ENCODE data around the gene TRHDE. TPM values are rescaled to one million over a fixed set of nuclear protein-coding genes. Genes with fewer than 3 reads are reported as not detected.

TRHDE gene
- total and polyA plus RNA-seq, 9 of the 15 experiments (the other 6 are each of a cell fraction or from before 2014, with no cell fraction given) = 0.03 to 0.29 (median 0.09) TPM

DNA sequence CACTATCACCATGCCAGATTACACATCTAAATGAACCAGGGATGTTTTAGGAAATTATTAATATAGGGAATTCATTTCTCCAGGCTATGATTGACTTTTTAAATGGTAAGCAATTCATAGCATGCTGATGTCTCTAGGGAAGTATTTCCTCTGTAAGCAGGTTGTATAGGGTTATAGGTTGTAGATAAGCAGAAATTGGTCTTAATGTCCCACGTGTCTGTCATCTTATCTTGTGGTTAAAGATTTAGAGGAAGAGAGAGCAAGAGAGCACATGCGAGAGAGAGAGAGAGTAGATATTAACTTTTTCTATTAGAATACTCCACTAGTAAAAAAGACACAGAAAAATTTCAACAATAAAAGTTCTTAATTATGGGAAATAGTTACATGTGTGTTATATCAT lies 32.6 kb downstream of the TRHDE start:
- FAIRE-seq = no peak
- BruUV-seq (replicated peaks) = no TSS peak
- H4K20me1 ChIP-seq (replicated peaks; ENCODE audit: control insufficient read depth, insufficient read depth, low read length) = no peaks in the 10 kb centered on the region
- no peak overlapping the region for H3K9ac ChIP-seq (ENCODE audit: insufficient read depth in 1 of 2, low read depth in 2 of 2, low read length in 2 of 2)
- in situ Hi-C loops (cut with MboI) (no loop called here), intact Hi-C loops (cut with micrococcal nuclease) (no loop called here)
- CTCF ChIA-PET (ENCODE audit: low intra/inter-chr PET ratio) = no interaction called here
- TF ChIP-seq, protein P1, sequence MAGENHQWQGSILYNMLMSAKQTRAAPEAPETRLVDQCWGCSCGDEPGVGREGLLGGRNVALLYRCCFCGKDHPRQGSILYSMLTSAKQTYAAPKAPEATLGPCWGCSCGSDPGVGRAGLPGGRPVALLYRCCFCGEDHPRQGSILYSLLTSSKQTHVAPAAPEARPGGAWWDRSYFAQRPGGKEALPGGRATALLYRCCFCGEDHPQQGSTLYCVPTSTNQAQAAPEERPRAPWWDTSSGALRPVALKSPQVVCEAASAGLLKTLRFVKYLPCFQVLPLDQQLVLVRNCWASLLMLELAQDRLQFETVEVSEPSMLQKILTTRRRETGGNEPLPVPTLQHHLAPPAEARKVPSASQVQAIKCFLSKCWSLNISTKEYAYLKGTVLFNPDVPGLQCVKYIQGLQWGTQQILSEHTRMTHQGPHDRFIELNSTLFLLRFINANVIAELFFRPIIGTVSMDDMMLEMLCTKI (IDR thresholded peaks at IDR 0.05; ENCODE audit: partially characterized antibody) = no peak
- TF ChIP-seq ZNF830 (CRISPR knock-in tag; IDR thresholded peaks at IDR 0.05) (no peak), MEF2A (IDR thresholded peaks at IDR 0.05; ENCODE audit: control insufficient read depth, low read depth, low read length) (no peak), CBFA2T3 (IDR thresholded peaks at IDR 0.05) (no peak), NR2C2 (CRISPR knock-in tag; IDR thresholded peaks at IDR 0.05) (no peak), NR2C2 (tag; IDR thresholded peaks at IDR 0.05) (no peak), SUPT5H (IDR thresholded peaks at IDR 0.05) (no peak), KDM1A (IDR thresholded peaks at IDR 0.05) (no peak), CCAR2 (IDR thresholded peaks at IDR 0.05; ENCODE audit: low read depth, low read length) (no peak), RAD51 (IDR thresholded peaks at IDR 0.05; ENCODE audit: borderline replicate concordance, low read depth) (no peak), GATAD2B (IDR thresholded peaks at IDR 0.05; ENCODE audit: borderline replicate concordance) (no peak), KAT8 (IDR thresholded peaks at IDR 0.05; ENCODE audit: low read depth) (no peak), MTF1 (CRISPR knock-in tag; IDR thresholded peaks at IDR 0.05; ENCODE audit: borderline replicate concordance) (no peak)
- TF ChIP-seq, protein P2, sequence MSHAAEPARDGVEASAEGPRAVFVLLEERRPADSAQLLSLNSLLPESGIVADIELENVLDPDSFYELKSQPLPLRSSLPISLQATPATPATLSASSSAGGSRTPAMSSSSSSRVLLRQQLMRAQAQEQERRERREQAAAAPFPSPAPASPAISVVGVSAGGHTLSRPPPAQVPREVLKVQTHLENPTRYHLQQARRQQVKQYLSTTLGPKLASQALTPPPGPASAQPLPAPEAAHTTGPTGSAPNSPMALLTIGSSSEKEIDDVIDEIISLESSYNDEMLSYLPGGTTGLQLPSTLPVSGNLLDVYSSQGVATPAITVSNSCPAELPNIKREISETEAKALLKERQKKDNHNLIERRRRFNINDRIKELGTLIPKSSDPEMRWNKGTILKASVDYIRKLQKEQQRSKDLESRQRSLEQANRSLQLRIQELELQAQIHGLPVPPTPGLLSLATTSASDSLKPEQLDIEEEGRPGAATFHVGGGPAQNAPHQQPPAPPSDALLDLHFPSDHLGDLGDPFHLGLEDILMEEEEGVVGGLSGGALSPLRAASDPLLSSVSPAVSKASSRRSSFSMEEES (CRISPR knock-in tag; IDR thresholded peaks at IDR 0.05) = no peak
- H3K27me3 ChIP-seq (ENCODE audit: control insufficient read depth in 2 of 2, insufficient read depth in 2 of 2, low read length in 2 of 2) = no peaks in the 10 kb centered on the region
- no peak overlapping the region for H3K27ac ChIP-seq (ENCODE audit: extremely low read depth, low read depth, low read length)
- H3K36me3 ChIP-seq (ENCODE audit: control insufficient read depth, insufficient read depth, low read length) = no peaks in the 10 kb centered on the region
- H3K4me2 ChIP-seq (ENCODE audit: insufficient read depth, low read length) = no peak overlapping the region
- POLR2A ChIA-PET = no interaction called here
- no peaks in the 10 kb centered on the region for H3K9me1 ChIP-seq (ENCODE audit: control insufficient read depth, insufficient read depth, low read length)
- no peaks in the 10 kb centered on the region for H3K9me3 ChIP-seq (replicated peaks; ENCODE audit: control insufficient read depth, insufficient read depth, low read depth, low read length)
- H3K4me1 ChIP-seq (replicated peaks in 1 of 2; ENCODE audit: control insufficient read depth in 2 of 2, insufficient read depth in 2 of 2, low read length in 2 of 2) = no peaks in the 10 kb centered on the region
- H3K79me2 ChIP-seq (ENCODE audit: control insufficient read depth, insufficient read depth, low read length) = no peaks in the 10 kb centered on the region
- no peak for ATAC-seq
- no peak overlapping the region for H3K4me3 ChIP-seq
- no peak for DNase-seq (ENCODE audit: extremely low read depth in 1 of 4, low spot score in 3 of 4)
- no peak overlapping the region for H2AFZ ChIP-seq (ENCODE audit: low read depth, low read length)
- WGBS (ENCODE audit: insufficient coverage, low coverage, missing lambda C conversion rate) = 5% methylated on average over 2 of the region's 2 CpGs
